ENCODE measurements around the gene LAMB4. TPM values are rescaled to one million over a fixed set of nuclear protein-coding genes. Genes with fewer than 3 reads are reported as not detected.

The LAMB4 gene
- total and polyA plus RNA-seq, 2 experiments from 2014 or later: 0.16 TPM; not detected in 1

DNA sequence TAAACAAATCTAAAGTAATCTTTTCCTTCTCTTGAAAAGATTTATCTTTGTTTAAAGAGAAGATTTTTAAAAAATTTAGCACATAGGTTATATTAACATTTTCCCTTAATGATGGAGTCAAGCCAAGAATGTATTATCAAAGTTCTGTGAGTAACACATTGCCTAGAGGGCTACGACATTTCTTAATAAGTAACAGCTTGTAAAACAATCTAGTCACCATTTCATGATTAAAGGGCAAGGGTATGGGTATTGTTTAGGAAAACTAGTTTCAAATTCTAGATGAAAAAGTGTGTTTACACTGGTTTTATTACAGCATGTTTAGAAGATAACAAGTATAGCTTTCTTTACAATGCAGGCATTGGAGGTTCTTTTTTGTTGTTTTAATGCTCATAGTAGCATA lies 28.6 kb upstream of the LAMB4 start:
- no peak for TF ChIP-seq EZH2phosphoT487 (IDR thresholded peaks at IDR 0.05; ENCODE audit: insufficient read depth, low read depth)
- TF ChIP-seq EZH2 (IDR thresholded peaks at IDR 0.05; ENCODE audit: insufficient read depth, poor library complexity, severe bottlenecking): no peak
- no peak overlapping the region for H3K4me3 ChIP-seq
- no peak overlapping the region for H2AFZ ChIP-seq
- H3K9me3 ChIP-seq (ENCODE audit: low read depth): no peaks in the 10 kb centered on the region
- no peaks in the 10 kb centered on the region for H3K79me2 ChIP-seq (ENCODE audit: insufficient read depth)
- in situ Hi-C loops (cut with MboI): no loop called here
- H4K20me1 ChIP-seq (ENCODE audit: insufficient read depth): no peaks in the 10 kb centered on the region; the same call in 1 of the 2 replicates
- no peaks in the 10 kb centered on the region for H3K36me3 ChIP-seq (ENCODE audit: low read depth)
- no peaks in the 10 kb centered on the region for H3F3A ChIP-seq (ENCODE audit: insufficient read depth)
- H3K4me2 ChIP-seq (ENCODE audit: unreplicated experiment): no peak overlapping the region
- no peak overlapping the region for H3K9ac ChIP-seq
- H3K27ac ChIP-seq: no peak overlapping the region
- H3K9me2 ChIP-seq (ENCODE audit: insufficient read depth): no peaks in the 10 kb centered on the region
- peak; percentile 57 for DNase-seq
- H3K27me3 ChIP-seq (replicated peaks; ENCODE audit: insufficient read depth): no peaks in the 10 kb centered on the region
- H3K4me1 ChIP-seq (ENCODE audit: insufficient read depth): peaks cover 19% of the 10 kb centered on the region
- 11 to 15% methylated on average over 1 of the region's 1 CpG for WGBS, 2 experiments (ENCODE audit: low coverage in 1 of 2, low lambda C conversion rate in 2 of 2, missing lambda C conversion rate in 2 of 2)

DNA sequence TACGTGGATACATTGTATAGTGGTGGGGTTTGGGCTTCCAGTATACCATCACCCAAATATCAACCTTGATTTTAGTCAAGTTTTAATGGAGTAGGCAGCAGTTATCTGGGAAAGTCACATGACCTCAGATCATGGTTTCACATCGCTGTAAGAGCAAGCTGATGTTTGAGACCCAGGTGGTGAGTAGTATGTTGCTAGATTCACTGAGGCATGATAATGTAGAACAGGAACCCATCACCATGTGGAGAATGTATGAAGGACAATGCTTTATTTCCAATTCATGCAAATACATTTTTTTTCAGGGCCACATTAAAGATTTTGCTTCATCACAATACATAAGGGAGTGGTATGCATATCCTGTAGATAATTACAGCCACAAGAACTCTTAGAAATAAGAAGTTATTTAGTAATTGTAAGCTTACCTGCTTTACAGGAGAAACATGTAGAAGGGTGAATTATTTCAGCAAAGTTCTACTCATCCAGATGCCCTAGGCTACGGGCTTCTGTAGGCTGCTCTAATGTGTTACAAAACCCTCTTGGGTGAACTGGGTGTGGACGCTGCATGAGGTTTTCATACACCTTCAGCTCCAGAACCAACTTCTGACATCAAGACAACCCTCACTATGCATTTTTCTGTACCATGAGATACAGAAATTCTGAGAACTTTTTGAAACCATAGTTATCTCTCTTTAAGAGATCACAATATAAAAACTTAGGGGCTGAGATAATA lies 27.6 kb upstream of the LAMB4 start:
- H3K27ac ChIP-seq: peak overlapping the region; percentile 51; the same call in 1 of the 2 replicates
- no peaks in the 10 kb centered on the region for H3K36me3 ChIP-seq (ENCODE audit: low read depth)
- peak overlapping the region; percentile 16 for H3K4me2 ChIP-seq (ENCODE audit: unreplicated experiment)
- no peaks in the 10 kb centered on the region for H3K79me2 ChIP-seq (ENCODE audit: insufficient read depth)
- in situ Hi-C loops (cut with MboI): no loop called here
- no peak overlapping the region for H3K9ac ChIP-seq
- no peak overlapping the region for H3K4me3 ChIP-seq
- no peaks in the 10 kb centered on the region; the same call in 1 of the 2 replicates for H4K20me1 ChIP-seq (ENCODE audit: insufficient read depth)
- H3F3A ChIP-seq (ENCODE audit: insufficient read depth): no peaks in the 10 kb centered on the region
- peaks cover 19% of the 10 kb centered on the region for H3K4me1 ChIP-seq (ENCODE audit: insufficient read depth)
- TF ChIP-seq EZH2phosphoT487 (IDR thresholded peaks at IDR 0.05; ENCODE audit: insufficient read depth, low read depth): no peak
- no peak for TF ChIP-seq EZH2 (IDR thresholded peaks at IDR 0.05; ENCODE audit: insufficient read depth, poor library complexity, severe bottlenecking)
- H2AFZ ChIP-seq: peak overlapping the region; percentile 45; the same call in 1 of the 2 replicates
- H3K27me3 ChIP-seq (replicated peaks; ENCODE audit: insufficient read depth): no peaks in the 10 kb centered on the region
- no peaks in the 10 kb centered on the region for H3K9me2 ChIP-seq (ENCODE audit: insufficient read depth)
- DNase-seq: no peak
- H3K9me3 ChIP-seq (ENCODE audit: low read depth): no peaks in the 10 kb centered on the region
- WGBS, 2 experiments (ENCODE audit: low coverage in 1 of 2, low lambda C conversion rate in 2 of 2, missing lambda C conversion rate in 2 of 2): 91 to 94% methylated on average over 4 of the region's 4 CpGs

DNA sequence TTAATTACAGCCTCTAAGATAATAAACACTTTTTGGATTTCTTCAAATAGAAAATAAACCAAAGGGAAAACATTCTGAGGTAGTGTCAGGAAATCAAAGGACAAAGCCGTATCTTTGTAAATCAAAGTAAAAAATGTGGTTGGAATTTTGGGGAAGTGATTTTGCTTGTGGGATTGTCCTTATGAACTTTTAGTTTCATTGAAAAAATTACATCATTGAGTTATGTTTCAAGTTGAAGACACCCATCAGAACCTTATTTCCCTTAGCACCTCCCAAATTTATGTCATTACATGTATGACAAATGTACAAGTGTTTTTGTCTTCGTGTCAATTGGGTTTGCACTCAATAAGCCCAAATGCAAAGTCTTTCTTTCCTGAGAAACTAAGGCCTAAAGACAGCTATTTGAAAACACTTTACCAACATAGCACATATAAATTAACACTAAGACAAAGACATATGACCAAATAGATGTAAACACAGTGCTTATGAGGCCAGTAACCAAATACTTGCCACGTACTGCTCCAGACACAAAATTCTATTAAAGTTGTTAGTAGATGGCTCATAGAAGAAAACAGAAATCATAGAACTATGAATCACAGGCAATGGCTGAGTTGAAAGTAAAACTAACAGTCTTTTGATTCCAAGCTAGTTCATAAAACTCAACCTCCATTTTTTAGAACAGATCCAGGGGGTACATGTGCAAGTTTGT lies 26.9 kb upstream of the LAMB4 start:
- Histone ChIP-seq H2AFZ (peak overlapping the region; percentile 45; the same call in 1 of the 2 replicates), H3F3A (ENCODE audit: insufficient read depth) (no peaks in the 10 kb centered on the region), H3K9me2 (ENCODE audit: insufficient read depth) (no peaks in the 10 kb centered on the region), H3K9me3 (ENCODE audit: low read depth) (no peaks in the 10 kb centered on the region), H3K4me1 (ENCODE audit: insufficient read depth) (peaks cover 19% of the 10 kb centered on the region), H3K9ac (no peak overlapping the region), H4K20me1 (ENCODE audit: insufficient read depth) (no peaks in the 10 kb centered on the region; the same call in 1 of the 2 replicates), H3K36me3 (ENCODE audit: low read depth) (no peaks in the 10 kb centered on the region), H3K4me3 (no peak overlapping the region), H3K27me3 (replicated peaks; ENCODE audit: insufficient read depth) (no peaks in the 10 kb centered on the region), H3K79me2 (ENCODE audit: insufficient read depth) (no peaks in the 10 kb centered on the region), H3K4me2 (ENCODE audit: unreplicated experiment) (peak overlapping the region; percentile 16), H3K27ac (peak overlapping the region; percentile 51)
- 55 to 60% methylated on average over 3 of the region's 3 CpGs for WGBS, 2 experiments (ENCODE audit: low coverage in 1 of 2, low lambda C conversion rate in 2 of 2, missing lambda C conversion rate in 2 of 2)
- in situ Hi-C loops (cut with MboI): no loop called here
- DNase-seq: peak; percentile 58
- TF ChIP-seq EZH2phosphoT487 (IDR thresholded peaks at IDR 0.05; ENCODE audit: insufficient read depth, low read depth) (no peak), EZH2 (IDR thresholded peaks at IDR 0.05; ENCODE audit: insufficient read depth, poor library complexity, severe bottlenecking) (no peak)

DNA sequence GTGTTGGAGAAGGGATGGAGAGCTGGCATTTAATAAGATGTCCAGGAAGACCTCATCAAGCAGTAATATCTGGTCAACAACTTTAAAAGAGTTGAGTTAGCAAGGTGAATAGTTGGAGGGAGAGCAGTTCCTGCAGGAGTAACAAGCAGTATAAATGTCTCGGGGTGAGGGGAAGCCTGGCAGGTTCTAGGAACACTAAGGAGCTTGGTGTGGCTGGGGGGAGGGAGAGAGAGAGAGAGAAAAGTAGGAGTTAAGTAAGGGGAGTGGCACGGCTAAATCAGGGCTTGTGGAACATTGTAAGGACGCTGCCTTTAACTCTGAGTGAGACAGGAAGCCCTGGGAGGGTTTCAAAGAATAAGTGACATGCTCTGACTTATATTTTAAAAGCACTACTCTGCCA lies 22.0 kb upstream of the LAMB4 start:
- H3K36me3 ChIP-seq (ENCODE audit: low read depth): no peaks in the 10 kb centered on the region
- H3K27me3 ChIP-seq (replicated peaks; ENCODE audit: insufficient read depth): no peaks in the 10 kb centered on the region
- no peak overlapping the region for H3K4me2 ChIP-seq (ENCODE audit: unreplicated experiment)
- H2AFZ ChIP-seq: no peak overlapping the region
- no peaks in the 10 kb centered on the region for H3F3A ChIP-seq (ENCODE audit: insufficient read depth)
- TF ChIP-seq EZH2phosphoT487 (IDR thresholded peaks at IDR 0.05; ENCODE audit: insufficient read depth, low read depth) (no peak), EZH2 (IDR thresholded peaks at IDR 0.05; ENCODE audit: insufficient read depth, poor library complexity, severe bottlenecking) (no peak)
- H3K4me1 ChIP-seq (ENCODE audit: insufficient read depth): no peaks in the 10 kb centered on the region
- no peaks in the 10 kb centered on the region for H3K79me2 ChIP-seq (ENCODE audit: insufficient read depth)
- H3K9me2 ChIP-seq (ENCODE audit: insufficient read depth): no peaks in the 10 kb centered on the region
- H3K9me3 ChIP-seq (ENCODE audit: low read depth): no peaks in the 10 kb centered on the region
- DNase-seq: no peak
- no peaks in the 10 kb centered on the region; the same call in 1 of the 2 replicates for H4K20me1 ChIP-seq (ENCODE audit: insufficient read depth)
- in situ Hi-C loops (cut with MboI): no loop called here
- 33 to 37% methylated on average over 3 of the region's 3 CpGs for WGBS, 2 experiments (ENCODE audit: low coverage in 1 of 2, low lambda C conversion rate in 2 of 2, missing lambda C conversion rate in 2 of 2)
- H3K4me3 ChIP-seq: no peak overlapping the region
- no peak overlapping the region for H3K9ac ChIP-seq
- no peak overlapping the region for H3K27ac ChIP-seq

Measured in GM23248 (cell line).